ENCODE measurements around the gene TLE1. TPM values are rescaled to one million over a fixed set of nuclear protein-coding genes. Genes with fewer than 3 reads are reported as not detected.
"Not testable (repeated sequence)": the region's sequence is repeated elsewhere in the genome, so short reads cannot be mapped to it uniquely, and the experiment has no call there.

The TLE1 gene
- total RNA-seq, 1 donor from 2014 or later: 42.5 TPM

GRCh38 chr9:81690251-81690851 lies 1.0 kb upstream of the TLE1 start:
- Mint-ChIP-seq H3K36me3 (ENCODE audit: low read depth) (no peaks in the 10 kb centered on the region), H3K27ac (ENCODE audit: unreplicated experiment) (peak overlapping the region; percentile 78), H3K9me3 (no peaks in the 10 kb centered on the region), H3K4me1 (peaks cover 37% of the 10 kb centered on the region), H3K4me3 (peak overlapping the region; percentile 94), H3K27me3 (ENCODE audit: low read depth) (peaks cover 44% of the 10 kb centered on the region)
- DNase-seq (ENCODE audit: low read depth, low spot score): peak; percentile 22
- TF ChIP-seq CTCF (conservative IDR thresholded peaks at IDR 0.05): no peak

- H3K9me3 Mint-ChIP-seq; H3K36me3 Mint-ChIP-seq (ENCODE audit: low read depth); DNase-seq (ENCODE audit: low read depth, low spot score): not testable (repeated sequence)
- peaks cover 30% of the 10 kb centered on the region for H3K4me1 Mint-ChIP-seq
- peak overlapping the region; percentile 90 for H3K27ac Mint-ChIP-seq (ENCODE audit: unreplicated experiment)
- H3K4me3 Mint-ChIP-seq: peak overlapping the region; percentile 96
- peaks cover 37% of the 10 kb centered on the region for H3K27me3 Mint-ChIP-seq (ENCODE audit: low read depth)
Observed at GRCh38 chr9:81689093-81689342, 329 bp downstream of the TLE1 start.

GRCh38 chr9:81688262-81689092 lies 870 bp downstream of the TLE1 start:
- H3K27ac Mint-ChIP-seq (ENCODE audit: unreplicated experiment); H3K9me3 Mint-ChIP-seq; H3K36me3 Mint-ChIP-seq (ENCODE audit: low read depth): not testable (repeated sequence)
- peak overlapping the region; percentile 96 for H3K4me3 Mint-ChIP-seq
- peak; percentile 26 for DNase-seq (ENCODE audit: low read depth, low spot score)
- peaks cover 32% of the 10 kb centered on the region for H3K27me3 Mint-ChIP-seq (ENCODE audit: low read depth)
- peaks cover 24% of the 10 kb centered on the region for H3K4me1 Mint-ChIP-seq

- Mint-ChIP-seq H3K4me3 (no peak overlapping the region), H3K9me3 (no peaks in the 10 kb centered on the region), H3K27ac (ENCODE audit: unreplicated experiment) (peak overlapping the region; percentile 95), H3K27me3 (ENCODE audit: low read depth) (peaks cover 28% of the 10 kb centered on the region), H3K4me1 (peaks cover 23% of the 10 kb centered on the region), H3K36me3 (ENCODE audit: low read depth) (no peaks in the 10 kb centered on the region)
- TF ChIP-seq CTCF (conservative IDR thresholded peaks at IDR 0.05): no peak
- peak; percentile 48 for DNase-seq (ENCODE audit: low read depth, low spot score)
Observed at GRCh38 chr9:81687521-81688261, 1.7 kb downstream of the TLE1 start.

- DNase-seq (ENCODE audit: low read depth, low spot score): peak; percentile 76
- H3K27ac Mint-ChIP-seq (ENCODE audit: unreplicated experiment): peak overlapping the region; percentile 95
- H3K4me3 Mint-ChIP-seq: no peak overlapping the region
- peak; percentile 76 for TF ChIP-seq CTCF (conservative IDR thresholded peaks at IDR 0.05)
- H3K4me1 Mint-ChIP-seq: peaks cover 22% of the 10 kb centered on the region
- peaks cover 4% of the 10 kb centered on the region for H3K36me3 Mint-ChIP-seq (ENCODE audit: low read depth)
- H3K27me3 Mint-ChIP-seq (ENCODE audit: low read depth): peaks cover 25% of the 10 kb centered on the region
- no peaks in the 10 kb centered on the region for H3K9me3 Mint-ChIP-seq
Observed at GRCh38 chr9:81686614-81687520, 2.5 kb downstream of the TLE1 start.

Data from neural crest cell (in vitro differentiated cells).